ENCODE data around the gene PLEKHG5. TPM values are rescaled to one million over a fixed set of nuclear protein-coding genes. Genes with fewer than 3 reads are reported as not detected.

The PLEKHG5 gene
- total RNA-seq, 4 donors from 2014 or later = 24.3 to 37.8 (median 32.6) TPM

DNA sequence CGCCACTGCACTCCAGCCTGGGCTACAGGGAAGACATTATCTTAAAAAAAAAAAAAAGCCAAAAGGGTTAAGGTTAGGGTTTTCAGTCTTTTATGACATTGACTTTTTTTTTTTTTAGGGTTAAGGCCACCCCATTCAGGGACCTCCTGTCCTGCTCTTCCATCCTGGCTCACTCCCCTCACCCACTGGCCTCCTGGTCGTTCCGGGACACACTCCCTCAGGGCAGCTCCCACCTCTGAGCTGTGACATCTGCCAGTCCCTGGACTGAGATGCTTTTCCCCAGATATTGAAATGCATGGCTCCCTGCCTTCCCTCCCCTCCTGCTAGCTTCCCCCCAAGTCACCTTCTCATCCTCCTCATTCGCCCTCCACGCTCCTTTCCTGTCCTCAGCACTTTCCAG, 9.6 kb downstream of the PLEKHG5 start:
- no peaks in the 10 kb centered on the region for H3K9me3 ChIP-seq
- peaks cover 0 to 29% (median 0%) of the 10 kb centered on the region in 4 donors for H3K27me3 ChIP-seq
- H3K4me3 ChIP-seq = no peak overlapping the region
- H3K27ac ChIP-seq = no peak overlapping the region
- H3K4me1 ChIP-seq = peaks cover 12 to 49% (median 23%) of the 10 kb centered on the region in 3 donors
- H3K36me3 ChIP-seq = peaks cover 0 to 14% (median 0%) of the 10 kb centered on the region in 3 donors
- TF ChIP-seq POLR2A (IDR thresholded peaks at IDR 0.05) = no peak
- TF ChIP-seq, protein P1, sequence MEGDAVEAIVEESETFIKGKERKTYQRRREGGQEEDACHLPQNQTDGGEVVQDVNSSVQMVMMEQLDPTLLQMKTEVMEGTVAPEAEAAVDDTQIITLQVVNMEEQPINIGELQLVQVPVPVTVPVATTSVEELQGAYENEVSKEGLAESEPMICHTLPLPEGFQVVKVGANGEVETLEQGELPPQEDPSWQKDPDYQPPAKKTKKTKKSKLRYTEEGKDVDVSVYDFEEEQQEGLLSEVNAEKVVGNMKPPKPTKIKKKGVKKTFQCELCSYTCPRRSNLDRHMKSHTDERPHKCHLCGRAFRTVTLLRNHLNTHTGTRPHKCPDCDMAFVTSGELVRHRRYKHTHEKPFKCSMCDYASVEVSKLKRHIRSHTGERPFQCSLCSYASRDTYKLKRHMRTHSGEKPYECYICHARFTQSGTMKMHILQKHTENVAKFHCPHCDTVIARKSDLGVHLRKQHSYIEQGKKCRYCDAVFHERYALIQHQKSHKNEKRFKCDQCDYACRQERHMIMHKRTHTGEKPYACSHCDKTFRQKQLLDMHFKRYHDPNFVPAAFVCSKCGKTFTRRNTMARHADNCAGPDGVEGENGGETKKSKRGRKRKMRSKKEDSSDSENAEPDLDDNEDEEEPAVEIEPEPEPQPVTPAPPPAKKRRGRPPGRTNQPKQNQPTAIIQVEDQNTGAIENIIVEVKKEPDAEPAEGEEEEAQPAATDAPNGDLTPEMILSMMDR (IDR thresholded peaks at IDR 0.05) = no peak
- intact Hi-C loops (cut with DNase I) = no loop called here
- no peak for DNase-seq
- 84 to 87% methylated on average over 5 of the region's 5 CpGs for WGBS, 2 donors

GRCh38 chr1:6477039-6477820, 14.2 kb downstream of the PLEKHG5 start:
- no peak for DNase-seq
- no peak overlapping the region for H3K27ac ChIP-seq
- TF ChIP-seq POLR2A (IDR thresholded peaks at IDR 0.05) = no peak
- TF ChIP-seq, protein P1 (IDR thresholded peaks at IDR 0.05) = no peak
- H3K4me1 ChIP-seq = peaks cover 0 to 37% (median 11%) of the 10 kb centered on the region in 3 donors
- 79 to 81% methylated on average over 20 to 22 of the region's 24 CpGs for WGBS, 2 donors
- H3K4me3 ChIP-seq = no peak overlapping the region
- peaks cover 0 to 56% (median 0%) of the 10 kb centered on the region in 3 donors for H3K36me3 ChIP-seq
- H3K9me3 ChIP-seq = no peaks in the 10 kb centered on the region
- intact Hi-C loops (cut with DNase I) = no loop called here
- no peaks in the 10 kb centered on the region for H3K27me3 ChIP-seq

DNA sequence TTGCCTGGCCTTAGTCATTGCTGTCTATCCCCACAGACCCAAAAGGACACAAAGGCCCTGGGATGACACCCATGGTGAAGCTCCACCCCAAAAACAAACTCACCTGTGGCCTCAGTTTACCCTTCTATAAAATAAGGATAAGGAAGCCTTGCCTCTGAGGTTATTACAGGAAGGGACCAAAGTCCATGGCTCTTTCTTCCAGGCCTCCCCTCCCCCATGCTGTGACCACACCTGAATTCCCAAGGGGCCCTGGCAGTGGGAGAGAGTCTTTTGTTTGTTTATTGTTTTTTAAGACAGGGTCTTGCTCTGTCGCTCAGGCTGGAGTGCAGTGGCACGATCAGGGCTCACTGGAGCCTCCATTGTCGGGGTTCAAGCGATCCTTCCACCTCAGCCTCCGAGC, 15.0 kb downstream of the PLEKHG5 start:
- Histone ChIP-seq H3K4me3 (no peak overlapping the region), H3K9me3 (no peaks in the 10 kb centered on the region), H3K27me3 (no peaks in the 10 kb centered on the region), H3K27ac (peak overlapping the region in 3 of 4 donors; percentile 7 to 13 (median 8)), H3K36me3 (peaks cover 0 to 61% (median 0%) of the 10 kb centered on the region in 3 donors), H3K4me1 (peaks cover 3 to 44% (median 14%) of the 10 kb centered on the region in 3 donors)
- WGBS, 2 donors = 93% methylated on average over 5 of the region's 5 CpGs
- intact Hi-C loops (cut with DNase I) = no loop called here
- TF ChIP-seq POLR2A (IDR thresholded peaks at IDR 0.05) = no peak
- TF ChIP-seq, protein P1 (IDR thresholded peaks at IDR 0.05) = no peak
- DNase-seq = no peak

DNA sequence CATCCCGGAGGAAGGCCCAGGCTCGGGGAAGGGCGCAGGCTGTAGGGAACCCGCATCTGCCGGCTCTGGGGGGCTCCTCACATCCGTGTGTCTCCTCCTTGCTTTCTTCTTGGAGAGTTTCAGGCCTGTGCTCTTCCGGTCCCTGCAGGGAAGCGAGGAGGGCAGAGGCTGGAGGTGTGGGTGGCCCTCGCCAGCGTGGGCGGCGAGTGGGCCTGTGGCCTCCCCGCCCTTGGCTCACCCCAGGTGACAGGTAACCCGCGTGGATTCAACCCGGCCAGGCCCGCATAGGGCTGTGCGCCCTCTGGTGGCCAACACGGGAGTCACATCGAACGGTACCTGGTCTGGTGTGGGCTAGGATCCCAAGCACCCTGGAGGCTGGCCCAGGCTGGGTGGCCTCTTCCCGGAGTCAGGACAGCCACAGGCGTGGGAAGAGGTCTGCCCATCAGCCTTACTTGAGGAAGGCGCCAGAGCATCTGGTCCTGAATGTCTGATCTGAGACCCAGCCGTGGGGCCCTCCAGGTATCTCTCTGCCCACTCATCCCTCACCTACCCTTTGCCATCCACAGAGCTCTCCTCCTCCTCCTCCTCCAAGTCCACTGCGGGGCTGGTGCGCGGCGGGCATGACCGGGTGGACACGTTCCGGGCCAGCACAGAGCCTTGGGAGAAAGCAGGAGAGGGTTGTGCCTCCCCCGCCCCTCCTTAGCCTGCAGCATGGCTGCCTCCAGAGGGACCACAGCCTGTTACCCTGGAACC, 15.9 kb downstream of the PLEKHG5 start:
- intact Hi-C loops (cut with DNase I) = no loop called here
- Histone ChIP-seq H3K27ac (peak overlapping the region in 2 of 4 donors; percentile 8 to 11), H3K4me1 (peaks cover 10 to 53% (median 15%) of the 10 kb centered on the region in 3 donors), H3K4me3 (no peak overlapping the region), H3K27me3 (no peaks in the 10 kb centered on the region), H3K9me3 (no peaks in the 10 kb centered on the region), H3K36me3 (peaks cover 6 to 71% (median 7%) of the 10 kb centered on the region in 3 donors)
- TF ChIP-seq POLR2A (IDR thresholded peaks at IDR 0.05) = no peak
- TF ChIP-seq, protein P1 (IDR thresholded peaks at IDR 0.05) = peak; percentile 76 to 94 (median 85)
- no peak for DNase-seq
- WGBS, 2 donors = 27% methylated on average over 6 of the region's 33 CpGs; no CpG with 5 or more reads in 1 of the 2 donors

Data from esophagus squamous epithelium (tissue), 5 donors.